Sigmoid colon (tissue), 7 donors: ENCODE results near the gene NFATC1. TPM values are rescaled to one million over a fixed set of nuclear protein-coding genes. Genes with fewer than 3 reads are reported as not detected.

Source experiments
- DNase-seq: peaks from one replicate; pipeline ENCODE4 v3.0.0-alpha.2; 2019
- H3K27ac ChIP-seq, 4 donors: fragments of 200-600 bp; sonication (generic); one replicate each; pipeline ENCODE4 v1.5.1; 2016 to 2019; ENCODE audit warnings: mild to moderate bottlenecking in 1 of 4
- H3K27me3 ChIP-seq, 3 donors: fragments of 200-600 bp; sonication (generic); one replicate each; pipeline ENCODE4 v1.5.1; 2019; ENCODE audit warnings: mild to moderate bottlenecking in 1 of 3
- H3K36me3 ChIP-seq, 4 donors: fragments of 200-600 bp; sonication (generic); one replicate each; pipeline ENCODE4 v1.5.1; 2016 to 2019
- H3K4me1 ChIP-seq, 4 donors: fragments of 200-600 bp; sonication (generic); one replicate each; pipeline ENCODE4 v1.5.1; 2017 to 2019
- H3K4me3 ChIP-seq, 4 donors: fragments of 200-600 bp; sonication (generic); one replicate each; pipeline ENCODE4 v1.5.1; 2017 to 2019; ENCODE audit warnings: mild to moderate bottlenecking in 2 of 4, moderate library complexity in 1 of 4
- H3K9me3 ChIP-seq, 4 donors: fragments of 200-600 bp in 3 of 4; sonication (generic) in 3 of 4; one replicate each; pipeline versions ENCODE4 v1.5.1 to v1.6.1; 2013 to 2019
- EP300 ChIP-seq, 4 donors: sonication (generic); formaldehyde crosslinking; IDR thresholded peaks; one replicate each; pipeline ENCODE4 v1.6.1; 2017; ENCODE audit warnings: antibody characterized with exemption in 4 of 4
- POLR2A ChIP-seq, 2 donors: fragments of 450-650 bp; IDR thresholded peaks; one replicate each; pipeline ENCODE4 v1.6.1; 2016; ENCODE audit warnings: antibody characterized with exemption in 2 of 2, mild to moderate bottlenecking in 2 of 2, moderate library complexity in 2 of 2
- POLR2AphosphoS5 ChIP-seq, 4 donors: sonication (generic); formaldehyde crosslinking; IDR thresholded peaks; one replicate each; pipeline ENCODE4 v1.6.1; 2017; ENCODE audit warnings: antibody characterized with exemption in 4 of 4
- WGBS, 2 donors: extraction: QIAGEN DNeasy Blood & Tissue Kit; methylation state at CpG; one replicate each; pipeline ENCODE4 v1.1.7; 2013; 5-methylcytosine and 5-hydroxymethylcytosine counted together
- intact Hi-C: fragments of 100-400 bp; cut with DNase I; formaldehyde crosslinking; loops from one replicate; pipeline ENCODE4 v1.15.1; 2023
- polyA plus RNA-seq, 3 donors: library from polyadenylated mRNA; stranded (reverse); fragments of 200-250 nt; gene quantifications; one replicate each; pipeline ENCODE4 v1.2.3, GENCODE V29; 2013
- total RNA-seq, 4 donors: library from RNA; depleted of rRNA; stranded (reverse); fragments of >200 nt; gene quantifications; one replicate each; pipeline ENCODE4 v1.1.0, GENCODE V29; 2016
- TF ChIP-seq, protein P1 (sequence below), 4 experiments: fragments of 450-650 bp in 3 of 4; fragments of 200-600 bp in 1 of 4; IDR thresholded peaks; one replicate each; pipeline ENCODE4 v1.5.1; 2016 to 2019; ENCODE audit warnings: antibody characterized with exemption in 4 of 4, mild to moderate bottlenecking in 3 of 4, moderate library complexity in 2 of 4
- donor health status: healthy with polysubstance abuse.
- donor health status: Bipolar disorder and iron deficiency.
- donor health status: healthy.

NFATC1 gene
- total and polyA plus RNA-seq, 7 donors, result 1.6 to 13.8 (median 10.7) TPM

DNA sequence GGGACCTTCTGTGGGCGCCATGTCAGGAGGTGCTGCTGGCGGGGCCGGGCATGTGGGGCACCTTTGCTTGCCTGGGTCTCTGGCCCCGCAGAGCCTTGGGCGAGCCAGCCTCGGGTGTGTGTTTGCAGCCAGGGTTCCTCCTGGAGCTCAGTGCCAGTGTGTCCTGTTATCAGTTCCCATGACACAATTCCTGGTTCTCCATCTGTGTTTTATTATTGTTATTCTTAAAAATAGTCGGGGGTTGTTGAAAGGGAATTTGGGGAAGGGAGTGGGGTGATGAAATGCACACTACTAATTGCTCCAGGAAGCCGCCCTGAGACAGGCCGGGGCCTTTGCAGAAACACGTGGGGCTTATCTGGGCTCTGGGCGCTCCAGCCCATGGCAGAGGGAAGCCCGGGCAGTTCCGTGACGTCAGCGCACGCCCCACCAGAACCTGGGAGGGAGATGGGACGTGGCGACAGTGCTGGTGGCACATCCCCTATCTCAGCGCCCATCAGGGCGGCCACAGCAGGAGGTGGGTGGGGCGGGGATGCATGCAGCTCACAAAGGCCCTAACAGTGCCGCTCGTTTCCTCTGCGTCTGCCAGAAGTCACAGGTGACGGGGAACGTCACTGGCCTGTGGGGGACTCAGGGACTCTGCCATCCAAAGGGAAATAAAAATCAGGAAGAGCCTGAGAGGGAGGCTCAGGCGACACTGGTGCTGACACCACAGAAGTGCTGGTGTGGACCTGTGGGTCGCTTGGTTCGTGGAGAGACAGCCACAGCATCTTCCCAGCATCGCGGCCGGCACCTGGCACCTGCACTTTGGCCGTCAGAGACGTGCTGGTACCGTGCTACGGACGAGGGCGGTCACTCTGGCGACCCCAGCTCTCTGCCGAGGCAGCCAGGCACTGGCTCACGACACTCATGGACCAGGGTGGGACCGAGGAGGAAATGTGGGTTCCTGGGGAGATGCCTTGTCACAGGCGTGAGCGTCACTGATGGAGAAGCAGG lies 131.0 kb downstream of the NFATC1 start:
- Histone ChIP-seq H3K4me1 (peaks cover 0 to 21% (median 17%) of the 10 kb centered on the region in 4 donors), H3K36me3 (peaks cover 0 to 9% (median 4%) of the 10 kb centered on the region in 4 donors), H3K4me3 (peak overlapping the region in 3 of 4 donors; percentile 20 to 28 (median 24)), H3K9me3 (no peaks in the 10 kb centered on the region), H3K27me3 (peaks cover 0 to 13% (median 0%) of the 10 kb centered on the region in 3 donors), H3K27ac (peak overlapping the region in 3 of 4 donors; percentile 13 to 55 (median 26))
- intact Hi-C loops, result loop anchor here (5.0 kb wide), 1 partner anchor 69 kb away; no protein-coding TSS in a partner anchor
- peak; percentile 79 for DNase-seq
- TF ChIP-seq, protein P1, sequence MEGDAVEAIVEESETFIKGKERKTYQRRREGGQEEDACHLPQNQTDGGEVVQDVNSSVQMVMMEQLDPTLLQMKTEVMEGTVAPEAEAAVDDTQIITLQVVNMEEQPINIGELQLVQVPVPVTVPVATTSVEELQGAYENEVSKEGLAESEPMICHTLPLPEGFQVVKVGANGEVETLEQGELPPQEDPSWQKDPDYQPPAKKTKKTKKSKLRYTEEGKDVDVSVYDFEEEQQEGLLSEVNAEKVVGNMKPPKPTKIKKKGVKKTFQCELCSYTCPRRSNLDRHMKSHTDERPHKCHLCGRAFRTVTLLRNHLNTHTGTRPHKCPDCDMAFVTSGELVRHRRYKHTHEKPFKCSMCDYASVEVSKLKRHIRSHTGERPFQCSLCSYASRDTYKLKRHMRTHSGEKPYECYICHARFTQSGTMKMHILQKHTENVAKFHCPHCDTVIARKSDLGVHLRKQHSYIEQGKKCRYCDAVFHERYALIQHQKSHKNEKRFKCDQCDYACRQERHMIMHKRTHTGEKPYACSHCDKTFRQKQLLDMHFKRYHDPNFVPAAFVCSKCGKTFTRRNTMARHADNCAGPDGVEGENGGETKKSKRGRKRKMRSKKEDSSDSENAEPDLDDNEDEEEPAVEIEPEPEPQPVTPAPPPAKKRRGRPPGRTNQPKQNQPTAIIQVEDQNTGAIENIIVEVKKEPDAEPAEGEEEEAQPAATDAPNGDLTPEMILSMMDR (IDR thresholded peaks at IDR 0.05), result no peak
- no peak for TF ChIP-seq EP300 (IDR thresholded peaks at IDR 0.05)
- no peak for TF ChIP-seq POLR2AphosphoS5 (IDR thresholded peaks at IDR 0.05)
- no peak for TF ChIP-seq POLR2A (IDR thresholded peaks at IDR 0.05)
- WGBS, 2 donors, result 81 to 88% methylated on average over 44 of the region's 44 CpGs

- DNase-seq, result peak; percentile 60
- H3K27ac ChIP-seq, result no peak overlapping the region
- H3K36me3 ChIP-seq, result peaks cover 0 to 9% (median 4%) of the 10 kb centered on the region in 4 donors
- peaks cover 0 to 24% (median 21%) of the 10 kb centered on the region in 4 donors for H3K4me1 ChIP-seq
- no peaks in the 10 kb centered on the region for H3K9me3 ChIP-seq
- H3K4me3 ChIP-seq, result no peak overlapping the region
- peaks cover 0 to 17% (median 0%) of the 10 kb centered on the region in 3 donors for H3K27me3 ChIP-seq
- TF ChIP-seq POLR2A (IDR thresholded peaks at IDR 0.05) (no peak), POLR2AphosphoS5 (IDR thresholded peaks at IDR 0.05) (no peak), EP300 (IDR thresholded peaks at IDR 0.05) (no peak)
- TF ChIP-seq, protein P1 (IDR thresholded peaks at IDR 0.05), result no peak
- intact Hi-C loops, result loop anchor here (1.0 to 5.0 kb wide), 2 partner anchors 70 to 147 kb away; no protein-coding TSS in a partner anchor
- 88 to 91% methylated on average over 16 of the region's 16 CpGs for WGBS, 2 donors
Measured at GRCh38 chr18:79527656-79528315, 132.1 kb downstream of the NFATC1 start.

GRCh38 chr18:79528316-79528695 lies 132.6 kb downstream of the NFATC1 start:
- peak; percentile 41 for DNase-seq
- no peak overlapping the region for H3K27ac ChIP-seq

DNA sequence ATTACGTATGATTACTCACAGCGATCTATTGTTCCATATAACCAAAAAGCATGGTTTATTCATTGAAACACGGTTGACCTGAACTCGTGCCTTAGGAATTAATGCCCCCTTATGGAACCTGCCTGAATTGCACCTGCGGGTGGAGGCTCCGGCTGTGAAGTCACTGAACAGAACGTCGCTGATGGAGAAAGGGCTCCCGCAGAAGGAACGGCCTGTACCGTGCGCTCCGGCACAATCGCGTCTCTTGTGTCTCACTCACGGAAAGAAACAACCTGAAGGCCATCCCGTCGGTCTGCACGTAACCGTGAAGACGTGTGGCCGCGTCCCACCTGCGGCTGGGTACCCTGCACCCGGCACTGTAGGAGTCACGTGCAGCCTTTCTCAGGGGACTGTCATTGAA lies 133.1 kb downstream of the NFATC1 start:
- Histone ChIP-seq H3K27ac (peak overlapping the region in 2 of 4 donors; percentile 33), H3K4me3 (no peak overlapping the region), H3K9me3 (no peaks in the 10 kb centered on the region), H3K36me3 (peaks cover 0 to 9% (median 4%) of the 10 kb centered on the region in 4 donors), H3K4me1 (peaks cover 0 to 24% (median 21%) of the 10 kb centered on the region in 4 donors), H3K27me3 (peaks cover 0 to 17% (median 0%) of the 10 kb centered on the region in 3 donors)
- 40 to 59% methylated on average over 26 of the region's 26 CpGs for WGBS, 2 donors
- intact Hi-C loops, result loop anchor here (1.0 to 5.0 kb wide), 2 partner anchors 72 to 149 kb away; no protein-coding TSS in a partner anchor
- TF ChIP-seq POLR2A (IDR thresholded peaks at IDR 0.05) (no peak), EP300 (IDR thresholded peaks at IDR 0.05) (no peak), POLR2AphosphoS5 (IDR thresholded peaks at IDR 0.05) (peak in 1 of 4 donors; percentile 23)
- TF ChIP-seq, protein P1 (IDR thresholded peaks at IDR 0.05), result peak; percentile 85 to 97 (median 89)
- DNase-seq, result peak; percentile 88

More at GRCh38 chr18:79528316-79528695, 132.6 kb downstream of the NFATC1 start:
- peaks cover 0 to 24% (median 21%) of the 10 kb centered on the region in 4 donors for H3K4me1 ChIP-seq
- H3K36me3 ChIP-seq, result peaks cover 0 to 9% (median 4%) of the 10 kb centered on the region in 4 donors
- intact Hi-C loops, result loop anchor here (1.0 to 5.0 kb wide), 2 partner anchors 71 to 148 kb away; no protein-coding TSS in a partner anchor
- 90 to 95% methylated on average over 17 of the region's 17 CpGs for WGBS, 2 donors
- TF ChIP-seq EP300 (IDR thresholded peaks at IDR 0.05) (no peak), POLR2A (IDR thresholded peaks at IDR 0.05) (no peak), POLR2AphosphoS5 (IDR thresholded peaks at IDR 0.05) (no peak)
- TF ChIP-seq, protein P1 (IDR thresholded peaks at IDR 0.05), result no peak
- H3K4me3 ChIP-seq, result no peak overlapping the region
- H3K9me3 ChIP-seq, result no peaks in the 10 kb centered on the region
- peaks cover 0 to 17% (median 0%) of the 10 kb centered on the region in 3 donors for H3K27me3 ChIP-seq
